Breast epithelium (tissue), 3 donors: ENCODE results near the gene EIF4ENIF1.

ENCODE experiments used
- POLR2AphosphoS5 ChIP-seq, 3 donors: sonication (generic); formaldehyde crosslinking; IDR thresholded peaks; one replicate each; pipeline ENCODE4 v1.6.1; 2017; ENCODE audit warnings: antibody characterized with exemption in 3 of 3
- TF ChIP-seq, protein P1 (sequence below), 3 donors: fragments of 450-650 bp; IDR thresholded peaks; one replicate each; pipeline ENCODE4 v1.5.1; 2016 to 2017; ENCODE audit warnings: antibody characterized with exemption in 3 of 3, mild to moderate bottlenecking in 3 of 3, moderate library complexity in 3 of 3

GRCh38 chr22:31440681-31441080, 49.0 kb downstream of the EIF4ENIF1 start:
- TF ChIP-seq, protein P1, sequence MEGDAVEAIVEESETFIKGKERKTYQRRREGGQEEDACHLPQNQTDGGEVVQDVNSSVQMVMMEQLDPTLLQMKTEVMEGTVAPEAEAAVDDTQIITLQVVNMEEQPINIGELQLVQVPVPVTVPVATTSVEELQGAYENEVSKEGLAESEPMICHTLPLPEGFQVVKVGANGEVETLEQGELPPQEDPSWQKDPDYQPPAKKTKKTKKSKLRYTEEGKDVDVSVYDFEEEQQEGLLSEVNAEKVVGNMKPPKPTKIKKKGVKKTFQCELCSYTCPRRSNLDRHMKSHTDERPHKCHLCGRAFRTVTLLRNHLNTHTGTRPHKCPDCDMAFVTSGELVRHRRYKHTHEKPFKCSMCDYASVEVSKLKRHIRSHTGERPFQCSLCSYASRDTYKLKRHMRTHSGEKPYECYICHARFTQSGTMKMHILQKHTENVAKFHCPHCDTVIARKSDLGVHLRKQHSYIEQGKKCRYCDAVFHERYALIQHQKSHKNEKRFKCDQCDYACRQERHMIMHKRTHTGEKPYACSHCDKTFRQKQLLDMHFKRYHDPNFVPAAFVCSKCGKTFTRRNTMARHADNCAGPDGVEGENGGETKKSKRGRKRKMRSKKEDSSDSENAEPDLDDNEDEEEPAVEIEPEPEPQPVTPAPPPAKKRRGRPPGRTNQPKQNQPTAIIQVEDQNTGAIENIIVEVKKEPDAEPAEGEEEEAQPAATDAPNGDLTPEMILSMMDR (IDR thresholded peaks at IDR 0.05): no peak
- TF ChIP-seq POLR2AphosphoS5 (IDR thresholded peaks at IDR 0.05): no peak
